GM10266 (cell line): ENCODE data around the gene CCDC3.

Experiments
- DNase-seq: peaks from one replicate; pipeline ENCODE4 v3.0.0; 2012; ENCODE audit errors: extremely low spot score
- TF ChIP-seq, protein P1 (sequence below): IDR thresholded peaks from 2 replicates; pipeline ENCODE4 v1.5.1; 2012; ENCODE audit warnings: mild to moderate bottlenecking, low read depth; ENCODE audit not compliant: control insufficient read depth, insufficient read depth; ENCODE audit errors: missing control alignments

CCDC3 gene

DNA sequence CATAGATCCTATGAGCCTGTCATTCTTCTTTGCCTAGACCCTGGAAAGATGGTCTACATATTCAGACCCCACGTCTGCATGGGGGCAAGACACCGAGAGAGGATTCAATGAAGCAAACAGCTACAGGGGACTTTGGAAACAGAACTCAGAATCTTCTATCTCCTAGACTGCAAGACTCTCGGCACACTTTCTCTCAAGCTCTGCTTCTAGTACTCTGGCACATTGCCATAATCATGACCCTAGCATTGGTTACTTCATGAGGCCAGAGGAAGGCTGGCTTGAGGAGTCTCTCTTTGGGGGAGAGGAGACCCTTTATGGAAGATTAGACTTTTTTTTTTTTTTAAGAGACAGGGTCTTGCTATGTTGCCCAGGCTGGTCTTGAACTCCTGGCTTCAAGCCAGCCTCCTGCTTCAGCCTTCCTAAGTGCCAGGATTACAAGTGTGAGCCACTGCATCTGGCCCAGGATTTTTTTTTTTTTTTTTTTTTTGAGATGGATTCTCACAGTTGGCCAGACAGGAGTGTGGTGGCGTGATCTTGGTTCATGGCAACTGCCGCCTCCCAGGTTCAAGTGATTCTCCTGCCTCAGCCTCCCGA, 20.7 kb downstream of the CCDC3 start:
- no peak for DNase-seq
- TF ChIP-seq, protein P1, sequence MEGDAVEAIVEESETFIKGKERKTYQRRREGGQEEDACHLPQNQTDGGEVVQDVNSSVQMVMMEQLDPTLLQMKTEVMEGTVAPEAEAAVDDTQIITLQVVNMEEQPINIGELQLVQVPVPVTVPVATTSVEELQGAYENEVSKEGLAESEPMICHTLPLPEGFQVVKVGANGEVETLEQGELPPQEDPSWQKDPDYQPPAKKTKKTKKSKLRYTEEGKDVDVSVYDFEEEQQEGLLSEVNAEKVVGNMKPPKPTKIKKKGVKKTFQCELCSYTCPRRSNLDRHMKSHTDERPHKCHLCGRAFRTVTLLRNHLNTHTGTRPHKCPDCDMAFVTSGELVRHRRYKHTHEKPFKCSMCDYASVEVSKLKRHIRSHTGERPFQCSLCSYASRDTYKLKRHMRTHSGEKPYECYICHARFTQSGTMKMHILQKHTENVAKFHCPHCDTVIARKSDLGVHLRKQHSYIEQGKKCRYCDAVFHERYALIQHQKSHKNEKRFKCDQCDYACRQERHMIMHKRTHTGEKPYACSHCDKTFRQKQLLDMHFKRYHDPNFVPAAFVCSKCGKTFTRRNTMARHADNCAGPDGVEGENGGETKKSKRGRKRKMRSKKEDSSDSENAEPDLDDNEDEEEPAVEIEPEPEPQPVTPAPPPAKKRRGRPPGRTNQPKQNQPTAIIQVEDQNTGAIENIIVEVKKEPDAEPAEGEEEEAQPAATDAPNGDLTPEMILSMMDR: no peak

DNA sequence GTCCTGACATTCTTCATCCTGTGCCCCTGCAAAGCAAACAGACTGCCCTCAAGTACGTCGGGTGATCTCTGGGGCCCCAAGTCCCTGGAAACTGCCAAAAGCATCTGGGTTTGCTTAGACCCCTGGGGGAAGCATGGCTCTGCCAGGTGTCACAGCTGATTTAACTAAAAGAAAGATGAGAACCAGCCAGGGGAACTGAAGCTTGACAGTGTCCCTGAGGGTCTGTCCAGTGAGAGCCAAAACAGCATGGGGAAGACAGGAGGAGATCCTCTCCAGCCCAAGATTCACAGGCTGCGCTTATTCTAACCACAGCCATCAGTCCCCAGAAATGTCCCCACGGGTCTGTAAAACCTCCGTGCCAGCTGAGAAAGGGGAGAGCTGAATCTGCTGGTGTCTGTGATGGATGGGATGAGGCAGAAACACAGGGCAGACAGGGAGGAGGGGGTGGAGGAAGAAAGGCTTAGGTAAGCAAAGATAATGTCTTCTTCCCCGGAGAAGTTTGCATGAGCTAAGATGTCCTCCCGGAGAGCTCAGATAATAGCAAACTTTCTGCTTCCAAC, 21.3 kb downstream of the CCDC3 start:
- DNase-seq: no peak

DNA sequence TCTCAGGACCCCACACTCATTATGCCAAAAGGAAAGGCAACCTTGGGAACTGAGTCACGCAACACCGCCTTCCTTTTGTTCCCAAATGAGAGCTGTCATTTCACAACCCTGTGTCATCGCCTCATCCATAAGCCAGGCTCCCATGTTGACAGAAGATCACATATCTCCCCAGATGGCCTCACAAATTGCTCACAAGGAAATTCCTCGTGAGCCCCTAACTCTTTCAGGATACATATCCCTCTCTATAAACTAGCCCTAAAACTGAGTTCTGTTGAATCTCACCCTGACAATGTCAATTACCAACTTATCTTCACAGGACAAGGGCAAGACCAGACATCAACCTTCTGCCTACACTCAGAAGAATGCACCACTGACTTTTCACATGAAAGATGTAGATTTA, 22.6 kb downstream of the CCDC3 start:
- DNase-seq: no peak
- TF ChIP-seq, protein P1: no peak

More for the DNA sequence above, 21.3 kb downstream of the CCDC3 start:
- TF ChIP-seq, protein P1: no peak

DNA sequence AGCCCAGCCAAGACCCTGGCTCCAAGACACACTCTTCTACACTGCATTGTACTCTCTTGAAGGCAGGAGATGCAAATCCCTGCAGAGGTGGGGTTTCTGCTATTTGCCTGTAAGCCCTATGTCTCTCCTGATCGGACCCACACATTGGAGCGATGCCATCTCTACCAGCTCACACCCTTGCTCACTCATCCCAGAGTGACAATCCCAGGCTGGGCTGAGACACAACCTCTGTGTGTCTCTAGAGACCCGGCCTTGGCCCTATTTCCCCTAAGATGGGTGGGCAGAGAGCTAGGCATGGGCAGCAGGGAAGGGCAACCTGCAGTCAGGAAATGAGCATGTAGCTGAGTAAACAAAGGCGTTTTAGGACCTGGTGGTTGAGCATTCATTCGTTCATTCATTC, 25.6 kb downstream of the CCDC3 start:
- TF ChIP-seq, protein P1: no peak
- no peak for DNase-seq

DNA sequence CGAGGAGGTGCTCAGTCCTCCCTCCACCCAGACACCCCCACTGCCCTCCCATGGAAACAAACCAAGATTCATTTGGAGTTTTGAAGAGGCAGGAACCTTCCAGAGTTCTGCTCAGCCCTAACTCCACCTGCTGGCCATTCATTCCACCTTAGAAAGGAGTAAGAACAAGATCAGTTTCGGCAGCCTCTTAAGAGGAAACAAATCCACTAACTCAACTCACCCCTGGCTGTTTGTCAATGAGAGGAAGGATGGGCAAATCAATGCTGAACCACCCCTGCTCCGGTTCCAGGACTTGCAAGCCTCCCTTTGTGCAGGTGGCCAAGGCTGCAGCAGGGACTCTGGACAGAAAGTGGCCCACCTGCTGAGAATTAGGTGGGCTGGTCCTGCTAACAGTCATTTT, 26.2 kb downstream of the CCDC3 start:
- DNase-seq: no peak
- TF ChIP-seq, protein P1: no peak

DNA sequence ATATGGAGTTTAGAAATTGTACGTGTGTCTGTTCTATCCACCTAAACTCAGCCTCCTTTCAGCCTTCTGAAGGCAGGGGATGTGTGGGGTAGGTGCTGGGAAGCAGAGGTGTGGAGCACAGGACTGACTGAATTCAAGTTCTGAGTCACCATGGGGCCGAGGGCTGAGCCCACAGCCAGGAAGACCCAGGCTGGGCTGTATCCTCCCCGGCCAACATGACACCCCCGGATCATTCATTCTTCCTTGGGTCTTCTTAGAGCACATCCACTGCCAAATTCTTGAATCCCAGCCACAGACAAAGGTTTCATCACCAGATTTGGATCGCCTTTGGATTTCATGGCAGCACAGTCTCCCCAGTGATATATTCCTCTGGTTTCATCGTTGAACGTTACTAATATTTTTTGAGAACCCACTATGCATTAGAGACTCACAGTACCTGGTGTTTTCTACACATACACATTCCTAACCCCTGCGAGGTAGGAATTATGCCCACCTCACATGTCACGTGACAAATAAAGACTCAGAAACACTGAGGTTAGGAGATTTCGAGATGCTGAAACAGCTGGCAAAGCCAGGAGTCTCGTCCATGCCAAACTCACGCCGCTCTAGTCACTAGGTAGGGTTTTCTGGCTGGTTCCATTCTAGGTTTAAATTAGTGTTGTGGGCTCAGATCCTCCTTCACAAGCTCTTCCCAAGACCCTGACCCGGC, 26.9 kb downstream of the CCDC3 start:
- no peak for DNase-seq
- TF ChIP-seq, protein P1: no peak

DNA sequence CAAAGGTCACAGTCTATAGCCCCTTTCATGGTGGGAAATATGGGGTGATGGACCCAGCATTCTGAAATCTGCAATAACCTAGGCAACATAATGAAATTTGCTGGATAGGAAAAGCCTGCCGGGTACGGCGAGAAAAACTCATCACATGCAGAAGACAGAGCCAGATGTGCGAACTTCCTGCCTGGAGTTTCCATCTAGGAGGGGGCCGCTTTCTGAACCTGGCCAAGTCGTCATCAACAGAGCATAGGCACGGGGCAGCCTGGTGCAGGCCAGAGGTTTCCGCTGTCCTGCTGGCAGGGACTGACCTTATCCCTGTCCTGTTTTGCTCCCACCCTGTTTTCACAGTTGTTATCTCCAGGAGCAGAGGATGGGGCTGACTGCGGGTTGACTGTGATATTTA, 27.4 kb downstream of the CCDC3 start:
- TF ChIP-seq, protein P1: no peak
- DNase-seq: no peak
